Femur (tissue), 1 donor: ENCODE data around the gene ADAMTS7.

Experiments used
- DNase-seq: peaks from one replicate; pipeline ENCODE4 v3.0.0-alpha.2; 2017

Gene ADAMTS7

DNA sequence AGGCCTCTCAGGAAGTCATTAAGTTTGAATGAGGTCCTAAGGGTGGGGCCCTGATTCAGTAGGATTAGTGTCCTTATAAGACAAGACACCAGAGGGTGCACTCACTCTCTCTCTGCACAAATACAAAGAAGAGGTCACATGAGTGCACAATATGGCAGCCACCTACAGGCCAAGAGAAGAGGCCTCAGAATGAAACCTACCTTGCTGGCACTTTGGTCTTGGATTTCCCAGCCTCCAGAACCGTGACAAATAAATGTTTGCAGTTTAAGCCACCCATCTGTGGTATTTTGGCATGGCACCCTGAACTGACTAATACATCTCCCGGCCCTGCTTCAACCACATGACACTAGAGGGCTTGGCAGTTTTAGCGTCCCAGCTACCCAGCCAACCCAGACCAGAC is 96.4 kb downstream of the ADAMTS7 start:
- DNase-seq = no peak

DNA sequence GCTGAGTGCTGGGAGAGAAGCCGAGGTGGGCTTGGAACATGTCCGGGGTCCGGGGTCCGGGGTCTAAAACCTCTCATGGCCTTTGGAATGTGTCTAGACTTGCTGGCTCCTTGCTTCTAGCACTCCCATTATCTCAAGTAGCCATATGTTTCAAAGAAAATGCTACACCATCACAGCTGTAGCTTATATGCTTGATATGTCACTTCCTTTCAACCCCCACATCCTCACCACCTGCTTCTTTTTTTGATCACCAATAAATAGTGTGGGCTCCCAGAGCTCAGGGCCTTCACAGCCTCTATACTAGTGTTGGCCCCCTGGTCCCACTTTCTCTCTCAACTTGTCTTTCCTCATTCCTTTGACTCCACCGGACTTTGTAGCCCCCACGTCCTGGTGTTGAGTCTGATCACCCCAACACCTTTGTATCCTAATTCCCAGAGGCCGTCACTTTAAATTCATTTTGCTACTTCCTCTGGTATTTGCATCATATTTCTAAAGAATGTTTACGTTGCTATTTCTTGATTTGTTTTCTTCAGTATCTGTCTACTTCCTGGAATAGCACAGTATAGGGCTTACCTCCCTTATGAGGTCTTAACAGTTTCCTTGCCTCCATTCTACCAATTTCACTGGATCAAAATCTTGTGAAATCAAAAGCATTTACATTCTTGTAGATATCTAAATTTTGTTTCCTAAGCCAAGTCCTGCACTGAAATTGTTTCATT is 98.3 kb downstream of the ADAMTS7 start:
- DNase-seq = no peak

DNA sequence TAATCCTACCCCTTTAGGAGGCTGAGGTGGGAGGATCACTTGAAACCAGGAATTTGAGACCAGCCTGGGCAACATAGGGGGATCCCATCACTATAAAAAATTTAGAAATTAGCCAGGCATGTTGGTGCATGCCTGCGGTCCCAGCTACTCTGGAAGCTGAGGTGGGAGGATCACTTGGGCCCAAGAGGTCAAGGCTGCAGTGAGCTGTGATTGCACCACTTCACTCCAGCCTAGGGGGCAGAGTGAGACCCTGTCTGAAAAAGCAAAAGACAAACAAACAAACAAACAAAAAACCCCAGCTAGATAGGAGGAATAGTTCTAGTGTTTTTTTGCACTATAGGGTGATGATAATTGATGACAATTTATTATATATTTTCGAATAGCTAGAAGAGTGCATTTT is 99.6 kb downstream of the ADAMTS7 start:
- DNase-seq = no peak

DNA sequence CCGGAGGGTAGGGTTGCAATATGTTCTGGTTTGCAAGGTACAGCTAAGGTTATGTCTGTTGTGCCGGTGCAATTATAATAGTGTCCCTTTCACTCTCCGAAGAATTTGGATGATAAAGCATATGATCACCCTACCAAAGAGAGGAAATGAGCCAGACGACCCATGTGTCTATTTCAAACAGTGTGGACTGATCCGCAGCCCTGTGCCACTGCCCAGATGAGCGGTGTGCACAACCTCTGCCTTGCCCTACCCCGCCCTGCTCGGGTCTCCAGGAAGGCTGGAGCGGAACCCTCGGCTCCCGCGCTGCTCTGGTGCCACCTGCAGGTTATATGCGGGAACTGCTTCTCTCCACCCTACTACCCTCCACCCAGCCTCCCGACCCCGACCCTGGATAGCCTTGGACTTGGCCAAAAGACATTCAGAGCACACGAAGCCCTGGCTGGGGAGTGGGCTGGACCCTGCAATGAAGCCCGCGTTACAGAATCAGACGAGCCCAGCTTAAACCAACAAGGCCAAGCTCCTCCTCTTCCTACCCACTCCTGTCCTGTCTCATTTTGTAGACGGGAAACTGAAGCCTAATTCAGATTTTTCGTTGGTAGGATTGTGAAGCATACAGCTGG is 101.9 kb downstream of the ADAMTS7 start:
- peak; percentile 77 for DNase-seq
